HCT116 (cell line): Measurements from ENCODE around the gene HK1.

Experiments
- EZH2phosphoT487 ChIP-seq: fragments of 200-600 bp; IDR thresholded peaks from 2 replicates; pipeline ENCODE4 v1.6.1; 2018; ENCODE audit warnings: antibody characterized with exemption, borderline replicate concordance
- POLR2A ChIP-seq: IDR thresholded peaks from 2 replicates; pipeline ENCODE4 v1.7.0; 2011; ENCODE audit warnings: borderline replicate concordance; ENCODE audit not compliant: insufficient read depth, insufficient read length; ENCODE audit errors: extremely low read depth
- POLR2AphosphoS5 ChIP-seq: IDR thresholded peaks from 2 replicates; pipeline ENCODE4 v1.6.1; 2011; ENCODE audit warnings: mild to moderate bottlenecking, low read depth, low read length, moderate library complexity
- RAD21 ChIP-seq: IDR thresholded peaks from 2 replicates; pipeline ENCODE4 v1.6.1; 2012; ENCODE audit warnings: low read depth, mild to moderate bottlenecking
- SP1 ChIP-seq: IDR thresholded peaks from 2 replicates; pipeline ENCODE4 v1.6.1; 2012; ENCODE audit warnings: low read depth
- TCF7L2 ChIP-seq: IDR thresholded peaks from 2 replicates; pipeline ENCODE4 v1.7.0; 2011; ENCODE audit warnings: borderline replicate concordance, inconsistent platforms; ENCODE audit not compliant: insufficient read depth, insufficient read length; ENCODE audit errors: extremely low read depth
- ZBTB33 ChIP-seq: IDR thresholded peaks from 2 replicates; pipeline ENCODE4 v1.6.1; 2011; ENCODE audit warnings: mild to moderate bottlenecking, low read length, moderate library complexity; ENCODE audit not compliant: insufficient replicate concordance; ENCODE audit errors: extremely low read depth
- ZFX ChIP-seq: fragments of 450-650 bp; IDR thresholded peaks from 2 replicates; pipeline ENCODE4 v1.6.1; 2017
- ZNF274 ChIP-seq: fragments of 200-500 bp; sonication (Bioruptor generic); IDR thresholded peaks from 2 replicates; pipeline ENCODE4 v1.6.1; 2014; ENCODE audit warnings: mild to moderate bottlenecking, low read depth, low read length, inconsistent platforms
- TF ChIP-seq, protein P1 (sequence below), 3 experiments: fragments of 200-600 bp in 1 of 3; sonication (generic) in 1 of 3; IDR thresholded peaks in 2 of 3; conservative IDR thresholded peaks in 1 of 3; 2 replicates each; pipeline ENCODE4 v1.5.1; 2012 to 2017; ENCODE audit warnings: low read depth in 2 of 3, low read length in 2 of 3, antibody characterized with exemption in 1 of 3, borderline replicate concordance in 1 of 3, control low read depth in 1 of 3, mild to moderate bottlenecking in 1 of 3, mixed read lengths in 1 of 3, mixed run types in 1 of 3, moderate library complexity in 1 of 3; ENCODE audit not compliant: insufficient read depth in 1 of 3
- TF ChIP-seq, protein P2 (sequence below): IDR thresholded peaks from 2 replicates; pipeline ENCODE4 v1.6.1; 2012

DNA sequence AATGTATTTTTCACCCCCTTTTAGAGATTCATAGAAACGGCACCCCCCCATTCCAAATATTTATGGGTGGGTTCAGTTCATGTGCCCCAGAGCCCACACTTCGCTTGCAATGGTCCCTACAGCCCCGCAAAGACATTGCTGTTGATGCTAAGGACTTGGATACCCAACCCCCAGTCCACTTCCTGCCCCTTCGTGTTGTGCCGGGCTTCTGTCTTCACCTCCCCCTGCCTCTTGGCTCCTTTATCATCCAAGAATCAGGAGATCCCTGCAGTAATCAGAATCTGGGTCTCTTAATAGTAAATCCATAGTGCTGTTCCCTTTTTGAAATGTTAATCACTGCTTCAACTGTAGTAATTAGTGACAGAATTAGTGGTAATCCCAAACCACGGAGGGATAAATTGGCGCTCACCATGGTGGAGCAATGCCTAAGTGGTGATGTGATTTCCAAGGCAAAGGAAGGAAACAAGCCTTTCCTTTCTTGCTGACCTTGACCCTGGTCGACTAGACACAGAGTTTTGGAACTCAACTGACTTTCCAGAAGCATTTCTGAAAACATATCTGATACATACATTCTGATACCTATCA lies 67.7 kb downstream of the HK1 start:
- TF ChIP-seq, protein P1, sequence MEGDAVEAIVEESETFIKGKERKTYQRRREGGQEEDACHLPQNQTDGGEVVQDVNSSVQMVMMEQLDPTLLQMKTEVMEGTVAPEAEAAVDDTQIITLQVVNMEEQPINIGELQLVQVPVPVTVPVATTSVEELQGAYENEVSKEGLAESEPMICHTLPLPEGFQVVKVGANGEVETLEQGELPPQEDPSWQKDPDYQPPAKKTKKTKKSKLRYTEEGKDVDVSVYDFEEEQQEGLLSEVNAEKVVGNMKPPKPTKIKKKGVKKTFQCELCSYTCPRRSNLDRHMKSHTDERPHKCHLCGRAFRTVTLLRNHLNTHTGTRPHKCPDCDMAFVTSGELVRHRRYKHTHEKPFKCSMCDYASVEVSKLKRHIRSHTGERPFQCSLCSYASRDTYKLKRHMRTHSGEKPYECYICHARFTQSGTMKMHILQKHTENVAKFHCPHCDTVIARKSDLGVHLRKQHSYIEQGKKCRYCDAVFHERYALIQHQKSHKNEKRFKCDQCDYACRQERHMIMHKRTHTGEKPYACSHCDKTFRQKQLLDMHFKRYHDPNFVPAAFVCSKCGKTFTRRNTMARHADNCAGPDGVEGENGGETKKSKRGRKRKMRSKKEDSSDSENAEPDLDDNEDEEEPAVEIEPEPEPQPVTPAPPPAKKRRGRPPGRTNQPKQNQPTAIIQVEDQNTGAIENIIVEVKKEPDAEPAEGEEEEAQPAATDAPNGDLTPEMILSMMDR (IDR thresholded peaks at IDR 0.05 in 2 of 3, conservative IDR thresholded peaks at IDR 0.05 in 1 of 3; ENCODE audit: borderline replicate concordance in 1 of 3, insufficient read depth in 1 of 3, low read depth in 2 of 3, low read length in 2 of 3) = no peak
- no peak for TF ChIP-seq ZNF274
- TF ChIP-seq POLR2A = no peak
- no peak for TF ChIP-seq ZFX
- TF ChIP-seq, protein P2, sequence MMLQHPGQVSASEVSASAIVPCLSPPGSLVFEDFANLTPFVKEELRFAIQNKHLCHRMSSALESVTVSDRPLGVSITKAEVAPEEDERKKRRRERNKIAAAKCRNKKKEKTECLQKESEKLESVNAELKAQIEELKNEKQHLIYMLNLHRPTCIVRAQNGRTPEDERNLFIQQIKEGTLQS = no peak
- TF ChIP-seq ZBTB33 = no peak
- no peak for TF ChIP-seq SP1
- no peak for TF ChIP-seq POLR2AphosphoS5
- no peak for TF ChIP-seq RAD21
- no peak for TF ChIP-seq TCF7L2
- no peak for TF ChIP-seq EZH2phosphoT487
